Heart left ventricle (tissue), 16 donors: Measurements from ENCODE around the gene SNCAIP. TPM values are rescaled to one million over a fixed set of nuclear protein-coding genes. Genes with fewer than 3 reads are reported as not detected.

Experiments used
- ATAC-seq, 4 donors: fragments of 200-7000 bp; cut with Tn5 transposase; one replicate each; pipeline ENCODE4 v1.9.1; 2020 to 2022; ENCODE audit warnings: moderate library complexity in 4 of 4, mild to moderate bottlenecking in 3 of 4, moderate number of reproducible peaks in 1 of 4
- DNase-seq, 5 donors: peaks; one replicate each; pipeline ENCODE4 v3.0.0-alpha.2; 2020
- H3K27ac ChIP-seq, 12 donors: fragments of 200-600 bp; sonication (generic) in 4 of 12; one replicate each; pipeline versions ENCODE4 v1.5.0 to v1.8.0; 2016 to 2022; ENCODE audit warnings: mild to moderate bottlenecking in 2 of 12
- H3K27me3 ChIP-seq, 9 donors: fragments of 200-600 bp; sonication (generic) in 2 of 9; one replicate each; pipeline versions ENCODE4 v1.5.1 to v1.8.0; 2016 to 2022; ENCODE audit warnings: mild to moderate bottlenecking in 3 of 9
- H3K36me3 ChIP-seq, 9 donors: fragments of 200-600 bp; sonication (generic) in 2 of 9; one replicate each; pipeline versions ENCODE4 v1.5.0 to v1.8.0; 2018 to 2022; ENCODE audit warnings: mild to moderate bottlenecking in 2 of 9
- H3K4me1 ChIP-seq, 12 donors: fragments of 200-600 bp; sonication (generic) in 4 of 12; one replicate each; pipeline versions ENCODE4 v1.5.0 to v1.8.0; 2016 to 2022; ENCODE audit warnings: mild to moderate bottlenecking in 3 of 12
- H3K4me3 ChIP-seq, 12 donors: fragments of 200-600 bp; sonication (generic) in 4 of 12; one replicate each; pipeline versions ENCODE4 v1.5.0 to v1.8.0; 2017 to 2022; ENCODE audit warnings: mild to moderate bottlenecking in 9 of 12, moderate library complexity in 4 of 12
- H3K9me3 ChIP-seq, 12 donors: fragments of 200-600 bp; sonication (generic) in 4 of 12; one replicate each; pipeline versions ENCODE4 v1.5.0 to v1.8.0; 2016 to 2022; ENCODE audit warnings: mild to moderate bottlenecking in 1 of 12
- CTCF ChIP-seq, 12 donors: fragments of 200-600 bp; sonication (generic) in 4 of 12; IDR thresholded peaks; one replicate each; pipeline versions ENCODE4 v1.5.0 to v1.8.0; 2018 to 2022; ENCODE audit warnings: antibody characterized with exemption in 12 of 12, mild to moderate bottlenecking in 5 of 12
- POLR2A ChIP-seq, 2 donors: fragments of 450-650 bp; IDR thresholded peaks; one replicate each; pipeline ENCODE4 v1.6.1; 2017; ENCODE audit warnings: antibody characterized with exemption in 2 of 2, mild to moderate bottlenecking in 2 of 2, moderate library complexity in 2 of 2
- WGBS, 4 donors: extraction: QIAGEN DNeasy Blood & Tissue Kit in 2 of 4; methylation state at CpG; one replicate each; pipeline versions ENCODE4 v1.1.5 to v1.1.7; 2013 to 2018; 5-methylcytosine and 5-hydroxymethylcytosine counted together
- intact Hi-C, 10 donors: fragments of 100-400 bp; cut with DNase I; formaldehyde crosslinking; loops; one replicate each; pipeline versions ENCODE4 v1.11.1 to v1.14.2; 2022
- polyA plus RNA-seq, 2 donors: library from polyadenylated mRNA; stranded (reverse); fragments of 200-250 nt; gene quantifications; one replicate each; pipeline ENCODE4 v1.2.3, GENCODE V29; 2013
- total RNA-seq, 9 donors: library from RNA; depleted of rRNA in 2 of 9; stranded (reverse); fragments of >200 nt in 2 of 9; fragmentation: NEBNext Ultra II Directional in 3 of 9; extraction: Animal tissue kit (Norgen Biotek cat#: 25700) in 3 of 9; gene quantifications; one replicate each; pipeline versions ENCODE4 v1.1.0 to v1.2.4, GENCODE V29; 2016 to 2023
- donor health status: ischemic (EF 13 %, LVEDD 7.1; RV severe dilation, severe dysfunction).
- donor health status: healthy with polysubstance abuse.
- donor health status: DM: no; HTN: yes; CAD: no.
- donor health status: DM: no; HTN: no; CAD: no.
- donor health status: ischemic (EF 25% LVEDD 6.9; RV normal size, moderate dysfunction).
- donor health status: ischemic (EF 25% LVEDD 5.7; RV mildly dilated, moderate dysfunction).
- donor health status: healthy.
- donor health status: DM: yes; HTN: yes; CAD: no.
- donor health status: ischemic (EF 35%, LVEDD 5.7; RV mildly dilated, moderate dysfunction).
- donor health status: nonischemic (EF 11% LVEDD 7.7; RV severe dilation, severe dysfunction).
- donor health status: DM: yes; HTN: yes; CAD: no.
- donor health status: PGD.
- donor health status: ischemic (EF 29% LVEDD 5.4; RV normal size, mild dysfunction).
- donor health status: nonischemic (EF 23%, LVEDD 6.1; RV moderate dilation, normal function).

SNCAIP gene
- total and polyA plus RNA-seq, 11 donors, result 0.54 to 7.5 (median 0.94) TPM

GRCh38 chr5:122429545-122430318, 117.7 kb downstream of the SNCAIP start:
- intact Hi-C loops, result no loop called here
- peaks cover 0 to 9% (median 0%) of the 10 kb centered on the region in 12 donors for H3K9me3 ChIP-seq
- H3K27ac ChIP-seq, result no peak overlapping the region
- no peaks in the 10 kb centered on the region for H3K36me3 ChIP-seq
- no peaks in the 10 kb centered on the region for H3K4me1 ChIP-seq
- 93 to 96% (median 94%) methylated on average over 7 of the region's 7 CpGs for WGBS, 4 donors
- DNase-seq (no peak), ATAC-seq (no peak)
- TF ChIP-seq CTCF (IDR thresholded peaks at IDR 0.05) (no peak), POLR2A (IDR thresholded peaks at IDR 0.05) (no peak)
- no peak overlapping the region for H3K4me3 ChIP-seq
- H3K27me3 ChIP-seq, result no peaks in the 10 kb centered on the region

- TF ChIP-seq CTCF (IDR thresholded peaks at IDR 0.05) (no peak), POLR2A (IDR thresholded peaks at IDR 0.05) (no peak)
- no peaks in the 10 kb centered on the region for H3K27me3 ChIP-seq
- intact Hi-C loops, result no loop called here
- H3K27ac ChIP-seq, result no peak overlapping the region
- WGBS, 4 donors, result 94 to 98% (median 95%) methylated on average over 2 of the region's 2 CpGs
- no peak for DNase-seq
- ATAC-seq, result no peak
- H3K4me3 ChIP-seq, result no peak overlapping the region
- H3K9me3 ChIP-seq, result peaks cover 0 to 9% (median 0%) of the 10 kb centered on the region in 12 donors
- H3K36me3 ChIP-seq, result no peaks in the 10 kb centered on the region
- H3K4me1 ChIP-seq, result no peaks in the 10 kb centered on the region
Measured at GRCh38 chr5:122430319-122430586, 118.2 kb downstream of the SNCAIP start.

- H3K27me3 ChIP-seq, result no peaks in the 10 kb centered on the region
- no peak for TF ChIP-seq POLR2A (IDR thresholded peaks at IDR 0.05)
- H3K9me3 ChIP-seq, result peaks cover 0 to 9% (median 0%) of the 10 kb centered on the region in 12 donors
- intact Hi-C loops, result no loop called here
- no peak for DNase-seq
- H3K27ac ChIP-seq, result no peak overlapping the region
- 94 to 100% (median 97%) methylated on average over 1 of the region's 1 CpG for WGBS, 4 donors
- H3K4me1 ChIP-seq, result no peaks in the 10 kb centered on the region
- H3K36me3 ChIP-seq, result no peaks in the 10 kb centered on the region
- no peak overlapping the region for H3K4me3 ChIP-seq
- ATAC-seq, result no peak
Measured at GRCh38 chr5:122431298-122431697, 119.3 kb downstream of the SNCAIP start.

GRCh38 chr5:122434205-122434970, 122.4 kb downstream of the SNCAIP start:
- no peaks in the 10 kb centered on the region for H3K36me3 ChIP-seq
- H3K4me3 ChIP-seq, result no peak overlapping the region
- H3K9me3 ChIP-seq, result peaks cover 0 to 4% (median 0%) of the 10 kb centered on the region in 12 donors
- no peak for TF ChIP-seq CTCF (IDR thresholded peaks at IDR 0.05)
- H3K4me1 ChIP-seq, result no peaks in the 10 kb centered on the region
- H3K27me3 ChIP-seq, result no peaks in the 10 kb centered on the region
- WGBS, 4 donors, result 71 to 74% (median 73%) methylated on average over 5 of the region's 5 CpGs
- intact Hi-C loops, result no loop called here
- H3K27ac ChIP-seq, result no peak overlapping the region
- no peak for ATAC-seq
- no peak for DNase-seq
